HG02870 (cell line): ENCODE data around the gene KRT12.

Experiments
- ATAC-seq: cut with Tn5 transposase; IDR thresholded peaks from one replicate; pipeline ENCODE4 v1.9.1; 2021; ENCODE audit warnings: mild to moderate bottlenecking, moderate library complexity; ENCODE audit not compliant: unreplicated experiment

KRT12 gene

DNA sequence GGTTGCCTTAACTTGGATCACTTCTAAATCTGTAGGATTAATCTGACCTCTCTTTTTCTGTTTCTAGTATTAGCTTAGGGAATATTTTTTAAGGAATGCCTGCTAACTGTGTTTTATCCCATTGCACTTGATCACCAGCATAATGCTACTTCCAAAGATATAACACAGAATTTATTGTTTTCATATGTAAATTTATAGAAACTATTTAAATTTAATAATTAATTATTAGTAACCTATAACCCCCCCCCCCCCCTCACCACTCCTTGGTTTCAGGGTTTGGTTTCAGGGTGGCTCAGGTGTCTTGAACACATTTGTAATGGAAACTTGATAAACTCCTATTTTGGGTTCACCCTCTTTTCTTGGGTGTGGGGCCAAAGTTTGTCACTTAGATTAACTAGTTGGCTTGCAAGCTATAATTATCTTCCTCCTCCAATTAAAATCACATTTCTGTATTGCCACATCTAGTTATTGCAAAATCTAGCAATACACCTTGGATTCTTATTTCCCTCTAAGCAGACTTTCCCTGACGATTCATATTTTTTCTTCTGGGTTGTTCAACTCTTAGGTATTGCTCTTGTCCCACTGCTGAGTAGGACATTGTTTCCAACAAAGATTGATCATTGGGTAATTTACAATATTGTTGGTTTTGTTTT is 18.3 kb downstream of the KRT12 start:
- ATAC-seq: no peak

DNA sequence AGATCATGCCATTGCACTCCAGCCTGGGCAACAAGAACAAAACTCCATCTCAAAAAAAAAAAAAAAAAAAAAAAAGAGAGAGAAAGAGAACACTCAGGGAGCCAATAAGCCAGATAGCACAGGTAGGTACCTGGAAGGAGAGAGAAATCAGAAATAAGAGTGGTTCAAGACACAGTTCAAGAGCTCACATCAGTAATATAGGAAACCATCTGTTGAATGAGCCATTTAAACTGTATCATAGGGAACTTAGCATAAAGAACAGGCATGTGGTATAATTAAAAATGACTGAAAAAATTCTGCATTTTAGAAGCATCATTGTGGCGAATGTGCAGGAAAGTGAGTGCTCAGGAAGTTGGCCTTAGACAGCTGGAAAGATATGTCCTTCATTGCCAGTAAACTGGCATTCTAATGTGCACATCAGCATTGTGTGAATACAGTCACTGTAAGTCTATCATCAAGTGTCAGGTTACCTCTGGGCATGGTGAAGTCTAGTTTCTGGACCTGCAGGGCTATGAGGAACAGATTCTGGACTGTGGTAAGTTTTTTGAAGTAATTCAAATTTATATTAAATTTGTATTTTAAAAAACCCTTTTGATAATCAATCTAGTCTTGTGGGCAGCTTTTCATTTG is 20.4 kb downstream of the KRT12 start:
- ATAC-seq: no peak

DNA sequence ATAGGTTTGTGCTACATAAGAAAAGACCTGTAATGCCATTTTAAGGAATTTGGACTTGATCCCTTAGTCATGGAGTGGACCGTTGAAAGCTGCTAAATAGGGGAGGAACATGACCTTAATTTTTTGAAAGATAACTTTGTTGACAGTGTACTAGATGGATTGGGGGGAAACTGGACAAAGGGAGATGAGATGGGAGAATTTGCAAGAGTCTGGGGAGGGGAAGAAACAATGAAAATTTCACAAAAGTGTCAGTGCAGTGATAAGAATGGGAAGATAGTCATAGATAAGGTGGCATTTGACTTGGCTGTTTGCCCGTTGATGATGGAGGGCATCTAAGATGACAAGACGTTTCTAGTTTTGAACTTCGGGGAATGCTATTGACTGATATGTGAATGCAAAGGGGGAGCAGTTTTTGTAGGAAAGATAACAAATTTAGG is 22.3 kb downstream of the KRT12 start:
- no peak for ATAC-seq

DNA sequence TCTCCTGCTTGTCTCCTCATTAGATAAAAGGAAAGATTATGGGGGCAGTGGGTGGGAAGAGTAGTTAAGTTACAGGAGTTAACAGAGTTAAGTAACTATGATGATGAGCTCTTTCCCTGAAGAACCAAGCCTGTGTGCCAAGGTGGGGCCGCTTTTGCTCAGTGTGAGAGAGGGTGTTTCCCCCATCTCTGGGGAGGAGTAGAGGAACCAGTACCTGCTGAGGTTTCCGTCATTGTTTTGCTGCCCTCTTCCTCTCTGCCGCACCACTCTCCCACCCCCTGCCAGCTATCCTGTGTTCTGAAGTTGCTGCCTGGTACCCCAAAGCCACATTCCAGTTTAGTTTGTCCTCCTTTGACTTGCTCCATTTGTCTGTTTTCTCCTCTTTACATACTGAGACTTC is 23.8 kb downstream of the KRT12 start:
- ATAC-seq: no peak

DNA sequence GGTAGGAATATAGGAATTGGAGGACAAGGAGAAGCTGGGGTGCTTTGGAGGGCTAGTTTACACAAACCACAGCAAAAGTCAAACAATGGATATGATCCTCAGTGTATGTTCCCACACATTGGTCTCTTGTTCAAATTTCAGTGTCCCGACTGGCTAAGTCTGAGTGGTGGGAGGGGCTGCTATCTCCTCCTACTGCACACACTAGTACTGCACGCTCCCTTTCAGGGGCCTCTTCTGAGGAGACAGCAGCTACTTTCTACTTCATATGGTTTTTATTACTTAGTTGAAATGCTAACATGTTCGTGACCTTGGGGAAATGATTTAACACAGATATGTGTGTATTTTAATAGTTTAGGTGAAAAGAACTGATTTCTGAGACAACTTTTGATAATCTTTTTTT is 25.8 kb downstream of the KRT12 start:
- ATAC-seq: no peak

DNA sequence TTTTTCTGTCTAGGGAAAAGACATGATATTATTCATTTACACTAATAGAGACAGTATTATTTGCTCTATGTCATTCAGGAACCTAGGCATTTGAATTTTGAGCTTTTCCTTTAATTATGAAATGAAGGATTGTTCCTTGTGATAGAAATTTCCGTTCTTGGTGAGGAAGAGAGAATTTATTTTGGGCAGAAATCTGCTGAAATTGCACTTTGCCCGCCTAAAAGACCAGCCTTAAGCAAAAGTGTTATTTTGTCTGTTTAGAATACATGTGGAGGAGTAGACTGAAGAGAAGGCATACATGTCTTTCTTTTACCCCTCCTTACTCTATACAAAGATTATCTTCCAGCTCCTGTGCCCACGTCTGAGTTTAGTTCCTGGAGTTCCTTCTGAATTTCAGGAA is 27.8 kb downstream of the KRT12 start:
- no peak for ATAC-seq

DNA sequence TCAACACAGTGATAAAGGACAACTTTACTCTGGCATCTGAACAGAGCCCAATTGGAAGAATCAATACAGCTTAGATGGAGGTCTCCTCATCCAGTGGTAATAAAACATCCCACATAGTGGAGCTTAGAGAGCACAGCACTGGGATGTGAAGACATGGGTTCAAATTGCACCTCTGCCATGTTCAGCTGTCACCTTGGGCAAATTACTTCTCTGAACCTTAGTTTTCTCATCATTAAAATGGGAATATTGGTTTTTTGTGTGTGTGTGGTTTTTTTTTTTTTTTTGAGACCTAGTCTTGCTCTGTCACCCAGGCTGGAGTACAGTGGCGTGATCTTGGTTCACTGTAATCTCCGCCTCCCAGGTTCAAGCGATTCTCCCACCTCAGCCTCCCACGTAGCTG is 31.0 kb downstream of the KRT12 start:
- ATAC-seq: no peak

DNA sequence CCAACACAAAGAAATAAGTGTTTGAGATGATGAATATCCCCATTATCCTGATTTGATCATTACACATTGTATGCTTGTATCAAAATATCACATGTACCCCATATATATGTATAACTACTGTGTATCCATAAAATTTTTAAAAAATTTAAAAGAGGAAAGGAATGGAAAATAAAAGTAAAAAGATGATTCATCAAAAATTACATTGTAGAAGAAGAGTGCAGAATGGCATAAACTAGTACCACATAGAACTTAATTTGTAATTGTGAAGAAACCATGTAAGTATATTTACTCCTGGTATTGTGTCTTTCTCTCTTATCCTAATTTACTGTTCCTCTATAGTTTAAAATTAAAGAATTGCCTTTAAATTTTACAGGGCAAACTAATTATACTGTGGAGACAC is 33.1 kb downstream of the KRT12 start:
- ATAC-seq: no peak

DNA sequence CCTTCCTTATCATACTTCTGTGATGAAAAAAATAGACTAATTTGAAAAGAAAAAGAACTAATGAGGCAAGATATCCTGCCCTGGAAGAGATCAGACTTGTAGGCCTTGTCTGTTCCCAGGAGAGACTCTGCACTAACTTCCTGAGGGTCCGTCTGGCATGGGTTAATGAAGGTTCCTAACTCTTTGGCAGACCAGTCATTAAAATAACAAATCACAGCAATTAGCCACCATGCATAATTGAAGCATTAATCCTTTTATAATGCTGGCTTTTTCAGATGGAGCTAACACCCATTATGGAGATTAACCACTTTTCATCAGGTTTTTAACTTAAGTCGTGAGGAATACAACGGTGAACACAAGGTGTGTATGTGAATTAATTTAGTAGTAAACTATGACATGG is 34.2 kb downstream of the KRT12 start:
- no peak for ATAC-seq

DNA sequence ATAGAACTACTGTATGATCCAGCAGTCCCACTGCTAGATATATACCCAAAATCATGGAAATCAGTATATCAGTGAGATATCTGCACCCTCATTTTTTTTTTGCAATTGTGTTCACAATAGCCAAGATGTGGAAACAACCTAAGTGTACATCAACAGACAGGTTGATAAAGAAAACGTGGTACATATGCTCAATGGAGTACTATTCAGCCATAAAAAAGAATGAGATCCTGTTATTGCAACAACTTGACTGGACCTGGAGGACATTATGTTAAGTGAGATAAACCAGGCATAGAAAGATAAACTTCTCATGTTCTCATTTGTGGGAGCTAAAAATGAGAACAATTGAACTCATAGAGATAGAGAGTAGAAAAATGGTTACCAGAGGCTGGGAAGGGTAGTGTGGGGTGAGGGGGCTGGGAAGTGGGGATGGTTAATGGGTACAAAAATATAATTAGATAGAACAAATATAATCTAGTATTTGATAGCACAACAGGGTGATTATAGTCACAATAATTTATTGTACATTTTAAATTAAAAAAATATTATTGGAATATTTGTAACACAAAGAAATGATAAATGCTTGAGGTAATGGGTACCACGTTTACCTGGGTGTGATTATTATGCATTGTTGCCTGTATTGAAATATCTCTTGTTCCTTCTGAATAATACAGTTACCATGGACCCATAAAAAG is 36.8 kb downstream of the KRT12 start:
- no peak for ATAC-seq

DNA sequence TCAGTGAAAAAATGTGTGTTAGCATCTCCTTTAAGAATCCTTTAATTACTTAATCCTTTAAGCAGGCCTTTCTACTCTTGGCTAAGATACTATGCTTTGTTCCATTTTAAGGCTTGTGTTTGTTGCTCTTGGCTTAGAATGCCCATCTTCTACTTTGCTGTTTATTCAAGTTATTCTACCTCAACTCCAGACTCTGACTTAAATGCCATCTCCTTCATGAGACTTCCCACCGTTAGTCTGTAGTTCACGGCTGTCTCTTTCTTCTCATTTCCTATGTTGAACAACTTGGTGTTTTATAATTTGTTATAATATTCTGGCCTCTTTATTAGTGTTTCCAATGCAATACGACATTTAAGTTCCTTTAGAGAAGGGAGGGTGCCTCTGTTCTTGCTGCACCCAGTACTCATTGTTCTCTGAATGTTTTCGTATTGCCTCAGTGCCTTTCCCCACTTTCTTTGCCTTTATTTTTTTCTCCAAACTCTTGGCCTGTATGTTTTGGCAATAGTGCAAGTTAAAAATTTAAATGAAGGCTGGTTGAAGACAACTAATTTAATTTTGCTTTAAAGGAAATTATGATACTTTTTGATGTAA is 38.5 kb downstream of the KRT12 start:
- no peak for ATAC-seq

DNA sequence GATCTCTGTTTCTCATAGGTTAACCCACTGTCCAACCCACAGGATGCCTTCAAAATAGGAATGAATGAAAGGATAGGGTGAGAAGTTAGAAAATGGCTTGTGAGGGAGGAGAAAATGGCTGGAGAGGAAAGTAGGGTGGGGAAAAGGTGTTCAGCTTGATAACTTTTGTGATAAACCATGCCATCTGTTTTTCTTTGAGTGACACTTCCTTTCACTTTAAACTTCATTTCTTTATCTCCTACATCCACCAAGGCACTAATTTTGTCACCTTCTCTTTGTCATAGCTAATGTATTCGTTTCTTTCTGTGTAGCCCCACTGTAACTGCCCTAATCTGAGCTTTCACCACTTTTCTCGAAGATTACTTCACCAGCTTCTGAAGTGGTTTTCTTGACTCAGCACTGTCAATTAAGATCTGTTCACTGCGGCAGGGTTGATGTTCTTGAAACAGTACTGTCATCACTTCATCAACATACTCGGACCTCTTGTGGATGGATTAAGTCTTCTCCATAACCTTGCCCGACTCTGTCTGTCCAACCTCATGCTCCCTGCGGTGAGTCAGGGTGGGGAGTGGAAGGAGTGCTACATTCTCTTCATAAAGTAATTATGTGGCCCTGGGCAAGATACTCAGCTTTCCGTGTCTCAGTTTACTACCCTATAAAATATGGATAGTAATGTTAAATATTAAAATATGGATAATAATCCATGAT is 39.1 kb downstream of the KRT12 start:
- ATAC-seq: no peak

DNA sequence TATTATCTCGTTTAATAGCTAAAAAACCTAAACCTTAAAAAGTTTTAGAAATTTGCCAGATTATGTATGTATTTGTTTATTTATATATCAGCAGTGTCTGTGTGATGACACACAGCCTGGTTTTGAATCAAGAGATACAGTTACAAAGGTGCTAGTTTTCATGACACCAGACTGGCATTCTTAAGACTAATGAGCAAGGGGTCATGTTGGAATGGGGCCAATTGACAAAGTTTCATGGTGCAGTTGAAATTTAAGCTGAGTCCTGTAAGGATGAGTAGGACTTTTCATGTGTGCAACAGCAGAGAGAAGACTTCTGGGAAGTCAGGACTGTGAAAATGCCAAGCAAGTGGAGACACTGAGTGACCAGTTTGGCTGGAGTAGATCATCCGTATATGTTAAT is 41.4 kb downstream of the KRT12 start:
- no peak for ATAC-seq

DNA sequence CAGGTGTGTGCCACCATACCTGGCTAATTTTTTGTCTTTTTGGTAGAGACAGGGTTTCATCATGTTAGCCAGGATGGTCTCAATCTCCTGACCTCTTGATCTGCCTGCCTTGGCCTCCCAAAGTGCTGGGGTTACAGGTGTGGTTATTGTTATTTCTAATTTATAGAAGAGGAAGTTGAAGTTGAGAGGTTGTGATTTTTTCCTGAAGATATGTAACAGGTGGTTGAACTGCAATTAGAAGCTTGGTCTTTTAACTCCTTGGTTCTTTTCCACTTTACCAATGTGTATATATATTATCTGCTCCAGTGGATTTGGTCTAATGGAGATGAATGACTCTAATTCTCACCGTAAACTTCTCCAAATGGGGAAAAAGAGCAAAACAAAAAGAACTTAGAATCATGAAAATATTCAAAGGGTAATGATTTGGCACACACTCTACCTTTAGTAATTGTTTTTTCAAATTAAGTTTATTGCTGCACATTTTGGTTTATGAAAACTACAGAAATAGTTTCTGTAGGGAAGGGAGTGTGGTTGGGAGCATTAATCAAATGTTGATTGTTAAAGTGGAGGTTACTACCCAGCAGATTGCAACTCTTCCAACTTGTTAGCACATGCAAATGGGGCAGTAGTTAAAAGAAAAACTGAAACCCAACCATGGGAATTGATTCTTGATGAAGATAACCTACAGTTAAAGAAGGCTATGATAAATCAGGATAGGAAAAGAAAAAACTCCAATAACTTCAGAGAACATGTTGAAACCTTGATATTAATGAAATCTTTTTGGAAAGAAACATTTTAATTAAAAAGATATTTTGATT is 42.8 kb downstream of the KRT12 start:
- ATAC-seq: no peak

DNA sequence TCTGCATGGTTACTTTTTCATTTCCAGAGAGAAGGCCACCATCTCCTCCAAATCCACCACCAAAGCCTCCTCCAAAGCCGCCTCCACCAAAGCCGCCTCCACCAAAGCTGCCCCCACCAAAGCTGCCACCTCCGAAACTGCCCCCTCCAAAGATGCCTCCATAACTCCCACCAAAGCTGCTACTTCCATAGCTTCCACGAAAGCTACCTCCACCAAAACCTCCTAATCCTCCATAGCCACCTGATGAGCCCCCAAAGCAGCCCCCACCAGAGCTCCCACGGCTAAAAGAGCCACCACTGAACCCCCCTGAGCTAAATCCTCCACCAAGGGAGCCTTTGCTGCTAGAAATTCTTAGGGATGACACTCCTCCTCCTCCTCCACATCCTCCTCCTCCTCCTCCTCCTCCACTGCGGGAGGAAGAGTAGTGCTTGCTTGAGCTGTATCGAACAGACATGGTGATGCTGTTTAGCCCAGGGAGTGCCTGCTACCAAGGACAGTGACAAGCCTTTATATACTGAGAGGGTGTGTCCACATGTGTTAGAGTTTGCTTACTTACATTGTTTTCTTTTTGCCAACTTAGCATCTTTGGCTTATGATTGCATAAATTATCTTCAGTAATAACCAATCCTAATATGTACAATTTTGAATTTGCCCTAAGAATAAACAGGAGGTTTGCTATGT is 44.8 kb downstream of the KRT12 start, which contains the start of gene KRT10:
TSS of gene KRT10 (minus strand) at position 483 of the 681 bp plus-strand sequence. CDS start at position 454, 29 bp downstream.
- ATAC-seq: no peak

DNA sequence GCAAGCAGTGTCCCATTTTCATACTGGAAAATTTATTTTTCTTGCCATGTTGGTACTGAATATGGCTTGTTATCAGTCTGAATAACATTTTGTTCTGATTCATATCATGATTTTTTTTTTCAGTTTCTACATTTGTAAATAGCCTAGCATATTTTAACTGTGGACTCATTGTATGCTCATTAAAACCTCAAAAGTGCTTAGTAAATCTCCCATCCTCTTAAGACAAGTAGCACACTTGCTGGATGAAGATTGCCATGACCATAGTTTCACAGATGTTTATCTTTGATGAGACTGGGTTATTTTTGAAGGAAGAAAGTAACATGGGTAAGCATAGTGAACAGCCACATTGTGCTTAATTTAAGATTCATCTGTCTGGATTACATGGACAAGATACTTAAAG is 45.5 kb downstream of the KRT12 start:
- ATAC-seq: no peak

DNA sequence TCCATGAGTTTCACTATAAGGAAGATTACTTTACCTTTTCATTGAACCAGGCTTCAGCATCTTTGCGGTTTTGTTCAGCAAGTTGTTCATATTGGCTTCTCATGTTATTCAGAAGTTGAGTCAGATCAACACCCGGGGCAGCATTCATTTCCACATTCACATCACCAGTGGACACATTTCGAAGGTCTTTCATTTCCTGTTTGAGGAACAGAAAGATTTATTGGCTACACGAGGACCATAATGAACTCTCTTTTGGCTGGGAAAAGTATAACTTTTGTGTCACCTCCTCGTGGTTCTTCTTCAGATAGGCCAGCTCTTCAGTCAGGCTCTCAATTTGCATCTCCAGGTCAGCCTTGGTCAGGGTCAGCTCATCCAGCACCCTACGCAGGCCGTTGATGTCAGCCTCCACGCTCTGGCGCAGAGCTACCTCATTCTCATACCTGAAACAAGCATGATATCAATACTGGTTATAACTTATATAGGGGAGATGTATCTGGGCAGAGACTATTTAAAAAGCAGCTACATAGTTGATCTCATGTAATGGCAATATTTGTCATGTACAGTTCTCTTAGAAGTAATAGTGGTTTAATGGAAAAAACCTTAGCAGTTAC is 46.7 kb downstream of the KRT12 start:
- ATAC-seq: no peak

DNA sequence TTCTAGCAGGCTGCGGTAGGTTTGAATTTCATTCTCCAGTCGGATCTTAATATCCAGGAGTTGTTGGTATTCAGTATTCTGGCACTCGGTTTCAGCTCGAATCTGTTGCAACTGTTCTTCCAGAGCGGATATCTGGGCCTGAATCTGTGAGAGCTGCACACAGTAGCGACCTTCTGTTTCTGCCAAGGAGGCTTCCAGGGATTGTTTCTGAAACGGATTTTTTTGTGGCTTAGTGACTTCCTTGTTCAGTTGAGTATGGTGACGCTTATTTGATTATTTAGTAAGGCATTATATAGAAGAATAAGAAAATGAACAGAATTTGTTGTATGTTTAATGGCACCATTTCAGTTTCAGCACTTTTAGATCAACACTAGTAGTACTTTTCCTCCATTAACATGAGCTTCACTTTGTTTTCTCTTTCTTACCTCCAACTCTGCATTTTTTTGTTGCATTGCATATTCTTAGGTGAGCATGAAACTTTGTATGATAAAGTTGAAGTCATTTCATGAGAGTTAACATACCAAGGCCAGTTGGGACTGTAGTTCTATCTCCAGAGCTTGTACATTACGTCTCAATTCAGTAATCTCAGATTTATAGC is 47.4 kb downstream of the KRT12 start:
- no peak for ATAC-seq
